GM21576 (cell line): ENCODE measurements around the gene SOST.

ENCODE experiments used
- ATAC-seq: cut with Tn5 transposase; IDR thresholded peaks from one replicate; pipeline ENCODE4 v1.9.1; 2021; ENCODE audit warnings: mild to moderate bottlenecking, moderate library complexity; ENCODE audit not compliant: unreplicated experiment

SOST gene

DNA sequence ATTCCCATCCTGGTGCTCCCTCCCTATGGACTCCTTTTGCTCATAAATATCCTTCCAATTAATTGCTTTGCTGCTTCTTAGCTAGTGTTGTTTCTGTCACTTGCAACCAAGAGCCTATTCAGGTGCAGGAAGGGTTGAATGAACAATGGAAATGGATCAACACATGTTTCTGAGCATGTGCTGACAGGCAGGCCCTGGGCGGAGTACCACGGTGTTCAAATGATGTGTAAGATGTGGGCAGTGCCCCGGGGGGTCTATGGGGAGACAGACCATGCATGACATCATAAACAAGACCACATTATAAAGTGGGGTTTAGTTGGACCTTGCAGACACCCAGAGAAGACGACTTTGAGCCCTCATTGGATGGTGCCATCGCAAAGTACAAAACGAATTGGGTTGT lies 48.5 kb downstream of the SOST start:
- ATAC-seq, result no peak

GRCh38 chr17:43709210-43709609 lies 49.4 kb downstream of the SOST start:
- ATAC-seq, result no peak

- ATAC-seq, result no peak
These were observed 51.4 kb downstream of the SOST start for GRCh38 chr17:43707184-43707583.

DNA sequence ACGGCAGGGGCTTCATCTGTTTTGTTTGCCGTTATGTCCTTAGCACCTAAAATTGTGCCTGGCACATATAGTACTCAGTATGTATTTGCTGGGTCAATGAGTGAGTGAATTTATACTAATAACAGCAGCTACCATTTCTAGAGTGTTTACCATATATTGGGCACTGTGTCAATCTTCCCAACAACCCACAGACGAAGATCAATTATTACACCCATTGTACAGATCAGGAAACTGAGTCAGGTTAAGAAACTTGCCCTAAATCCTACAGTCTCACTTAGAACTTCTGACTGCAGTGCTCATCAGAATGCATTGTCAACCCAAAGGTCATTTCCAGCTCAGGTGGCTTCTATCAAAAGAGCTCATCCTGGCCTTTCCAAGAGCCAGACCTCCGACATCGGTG lies 52.4 kb downstream of the SOST start:
- no peak for ATAC-seq
